Esophagus (tissue), 2 donors: ENCODE data around the gene LRRTM4. TPM values are rescaled to one million over a fixed set of nuclear protein-coding genes. Genes with fewer than 3 reads are reported as not detected.
"Not testable (repeated sequence)": the region's sequence is repeated elsewhere in the genome, so short reads cannot be mapped to it uniquely, and the experiment has no call there.

Source experiments
- H3K27ac ChIP-seq, 2 donors: one replicate each; pipeline ENCODE4 v1.5.1; 2013; ENCODE audit warnings: low read depth in 2 of 2, mild to moderate bottlenecking in 2 of 2, inconsistent platforms in 1 of 2, low read length in 1 of 2, moderate library complexity in 1 of 2
- H3K27me3 ChIP-seq, 2 donors: one replicate each; pipeline ENCODE4 v1.6.1; 2013; ENCODE audit warnings: low read length in 2 of 2, control low read depth in 1 of 2, mild to moderate bottlenecking in 1 of 2; ENCODE audit not compliant: insufficient read depth in 2 of 2, control insufficient read depth in 1 of 2
- H3K36me3 ChIP-seq, 2 donors: one replicate each; pipeline ENCODE4 v1.6.1; 2013; ENCODE audit warnings: low read length in 1 of 2; ENCODE audit not compliant: control insufficient read depth in 2 of 2, insufficient read depth in 2 of 2
- H3K4me1 ChIP-seq, 2 donors: one replicate each; pipeline ENCODE4 v1.6.1; 2013; ENCODE audit warnings: low read length in 1 of 2; ENCODE audit not compliant: control insufficient read depth in 2 of 2, insufficient read depth in 2 of 2
- H3K4me3 ChIP-seq, 2 donors: one replicate each; pipeline ENCODE4 v1.5.1; 2013; ENCODE audit warnings: low read length in 2 of 2, mild to moderate bottlenecking in 2 of 2, low read depth in 1 of 2, moderate library complexity in 1 of 2
- H3K9me3 ChIP-seq, 2 donors: one replicate each; pipeline ENCODE4 v1.6.1; 2013; ENCODE audit warnings: mild to moderate bottlenecking in 2 of 2, low read depth in 1 of 2, low read length in 1 of 2, moderate library complexity in 1 of 2; ENCODE audit not compliant: control insufficient read depth in 2 of 2, insufficient read depth in 1 of 2
- WGBS, 2 donors: extraction: QIAGEN DNeasy Blood & Tissue Kit; methylation state at CpG; one replicate each; pipeline ENCODE4 v1.1.7; 2013; 5-methylcytosine and 5-hydroxymethylcytosine counted together
- polyA plus RNA-seq, 2 donors: library from polyadenylated mRNA; stranded (reverse); fragments of 200-250 nt; gene quantifications; one replicate each; pipeline ENCODE4 v1.2.3, GENCODE V29; 2013
- donor health status: healthy with polysubstance abuse.
- donor health status: Bipolar disorder and iron deficiency.

The LRRTM4 gene
- polyA plus RNA-seq, 2 donors: not detected

DNA sequence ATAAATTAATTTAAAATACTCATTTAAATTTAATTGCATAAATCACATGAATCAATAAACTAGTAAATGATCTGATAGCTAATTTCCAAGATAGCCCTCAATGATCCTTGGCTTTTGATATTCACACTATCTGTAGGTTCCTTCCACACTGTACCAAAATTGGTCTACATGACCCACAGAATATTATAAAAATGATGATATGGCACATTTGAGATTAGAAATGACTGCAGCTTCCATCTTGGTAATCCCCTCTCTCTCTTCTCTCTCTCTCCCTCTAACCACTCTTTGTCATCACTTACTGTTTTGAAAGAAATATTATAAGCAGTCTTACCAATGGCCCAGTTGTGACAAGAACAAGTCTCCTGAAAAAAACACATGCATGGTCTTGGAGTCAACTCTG is 394.8 kb downstream of the LRRTM4 start:
- H3K27ac ChIP-seq: no peak overlapping the region
- H3K27me3 ChIP-seq: no peaks in the 10 kb centered on the region
- H3K4me3 ChIP-seq: no peak overlapping the region
- H3K4me1 ChIP-seq: no peaks in the 10 kb centered on the region
- no peaks in the 10 kb centered on the region for H3K36me3 ChIP-seq
- H3K9me3 ChIP-seq: no peaks in the 10 kb centered on the region

DNA sequence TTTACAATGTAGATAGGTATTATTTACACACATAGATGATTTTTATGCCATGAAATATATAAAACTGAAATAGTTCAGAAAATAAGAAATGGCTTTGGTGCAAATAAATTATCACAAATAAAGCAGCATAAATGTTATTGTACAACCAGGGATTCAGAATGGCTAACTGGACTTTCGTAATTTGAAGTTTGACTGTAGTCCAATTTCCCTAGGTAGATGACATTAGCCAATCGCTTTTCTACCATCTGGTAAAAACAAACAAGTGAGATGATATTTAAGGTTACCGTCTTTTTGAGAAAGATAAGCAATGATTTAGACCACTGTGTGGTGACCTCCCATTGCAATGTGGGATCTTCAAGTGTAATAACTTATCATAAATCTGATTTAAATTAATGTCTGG is 400.7 kb downstream of the LRRTM4 start:
- Histone ChIP-seq H3K27me3 (no peaks in the 10 kb centered on the region), H3K4me1 (no peaks in the 10 kb centered on the region), H3K4me3 (no peak overlapping the region), H3K27ac (no peak overlapping the region), H3K9me3 (no peaks in the 10 kb centered on the region), H3K36me3 (no peaks in the 10 kb centered on the region)
- 79% methylated on average over 3 of the region's 3 CpGs for WGBS, 2 donors

DNA sequence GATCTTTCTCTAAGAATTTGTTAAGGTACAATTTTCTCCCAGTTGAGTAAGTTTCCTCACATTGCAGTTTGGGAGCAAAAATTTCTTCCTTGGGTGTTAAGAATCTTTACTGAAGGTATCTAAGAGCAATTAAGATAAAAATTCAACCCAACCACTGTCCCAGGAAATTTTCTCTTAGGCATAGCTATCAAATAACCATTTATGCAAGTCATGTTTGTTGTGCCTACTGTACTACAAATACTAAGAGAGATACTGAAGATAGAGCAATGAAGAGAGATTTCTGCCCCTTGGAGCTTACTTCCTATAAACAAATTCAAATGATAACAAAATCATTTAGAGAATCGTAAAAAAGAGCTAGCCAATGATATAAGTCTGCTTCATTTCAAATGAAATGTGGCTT is 402.8 kb downstream of the LRRTM4 start:
- H3K27me3 ChIP-seq: no peaks in the 10 kb centered on the region
- WGBS, 2 donors: 89 to 91% methylated on average over 1 of the region's 1 CpG

DNA sequence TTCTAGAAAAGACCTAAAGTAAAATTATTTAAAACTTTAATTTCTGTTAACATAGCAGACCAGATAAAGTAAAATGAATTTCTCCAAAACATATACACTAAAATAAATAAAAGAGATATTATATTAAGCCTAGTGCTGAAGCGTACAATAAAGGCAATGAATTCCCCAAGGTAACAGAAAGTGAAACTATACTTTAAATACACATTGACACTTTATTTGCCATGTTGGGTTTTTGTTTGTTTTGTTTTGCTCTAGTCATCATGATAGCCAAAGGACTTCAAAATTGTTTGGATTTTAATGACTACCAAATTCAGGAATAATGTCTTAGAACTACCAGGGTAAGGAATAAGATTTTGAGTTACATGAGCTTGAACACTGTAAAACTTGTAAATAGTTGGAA is 413.3 kb downstream of the LRRTM4 start:
- no peaks in the 10 kb centered on the region for H3K9me3 ChIP-seq
- H3K36me3 ChIP-seq: no peaks in the 10 kb centered on the region
- no peaks in the 10 kb centered on the region for H3K4me1 ChIP-seq
- no peak overlapping the region for H3K27ac ChIP-seq
- H3K27me3 ChIP-seq: no peaks in the 10 kb centered on the region
- no peak overlapping the region for H3K4me3 ChIP-seq
- 75 to 79% methylated on average over 1 of the region's 1 CpG for WGBS, 2 donors

More for the DNA sequence above, 402.8 kb downstream of the LRRTM4 start:
- Histone ChIP-seq H3K9me3 (no peaks in the 10 kb centered on the region), H3K4me1 (no peaks in the 10 kb centered on the region), H3K4me3 (no peak overlapping the region), H3K36me3 (no peaks in the 10 kb centered on the region), H3K27ac (no peak overlapping the region)

DNA sequence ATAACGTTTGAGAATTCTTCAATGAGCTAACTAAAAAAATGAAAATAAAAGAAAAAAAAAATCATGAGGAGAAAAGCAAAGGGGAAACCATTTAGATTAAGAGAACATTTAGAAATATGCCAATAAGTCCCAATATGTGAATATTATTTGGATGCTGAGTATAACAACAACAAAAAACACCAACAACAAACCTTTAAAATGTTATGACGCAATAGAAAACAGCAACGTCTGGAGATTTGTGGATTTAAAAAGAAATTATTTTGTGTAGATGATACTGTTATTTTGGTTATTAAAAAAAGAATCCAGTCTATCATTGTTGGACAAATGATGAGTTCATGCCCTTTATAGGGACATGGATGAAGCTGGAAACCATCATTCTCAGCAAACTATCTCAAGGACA is 417.2 kb downstream of the LRRTM4 start:
- Histone ChIP-seq H3K27ac (no peak overlapping the region), H3K4me1 (no peaks in the 10 kb centered on the region), H3K9me3 (no peaks in the 10 kb centered on the region), H3K27me3 (no peaks in the 10 kb centered on the region), H3K36me3 (no peaks in the 10 kb centered on the region), H3K4me3 (no peak overlapping the region)
- WGBS, 2 donors: 71 to 83% methylated on average over 3 of the region's 3 CpGs

DNA sequence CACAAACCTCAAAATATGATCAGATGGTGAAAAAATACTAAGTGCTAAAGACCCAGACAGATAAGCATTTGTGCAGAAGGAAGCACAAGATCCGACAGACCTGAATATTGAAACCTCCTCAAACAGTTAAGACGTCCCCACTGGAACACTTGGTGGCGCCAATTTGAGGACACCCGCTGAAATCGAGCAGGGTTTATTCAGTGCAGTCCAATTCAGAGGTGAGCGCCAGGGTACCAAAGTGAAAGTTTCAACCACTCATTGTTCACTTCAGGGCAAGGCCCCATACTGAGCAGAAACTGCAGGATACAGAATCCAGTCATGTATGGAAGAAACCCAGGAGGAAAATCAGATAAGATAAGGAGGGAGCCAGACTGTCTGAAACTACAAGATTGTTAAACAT is 417.6 kb downstream of the LRRTM4 start:
- Histone ChIP-seq H3K4me3 (no peak overlapping the region), H3K27me3 (no peaks in the 10 kb centered on the region), H3K27ac (no peak overlapping the region), H3K36me3 (no peaks in the 10 kb centered on the region), H3K4me1 (no peaks in the 10 kb centered on the region), H3K9me3 (no peaks in the 10 kb centered on the region)
- 72 to 80% methylated on average over 6 of the region's 6 CpGs for WGBS, 2 donors

DNA sequence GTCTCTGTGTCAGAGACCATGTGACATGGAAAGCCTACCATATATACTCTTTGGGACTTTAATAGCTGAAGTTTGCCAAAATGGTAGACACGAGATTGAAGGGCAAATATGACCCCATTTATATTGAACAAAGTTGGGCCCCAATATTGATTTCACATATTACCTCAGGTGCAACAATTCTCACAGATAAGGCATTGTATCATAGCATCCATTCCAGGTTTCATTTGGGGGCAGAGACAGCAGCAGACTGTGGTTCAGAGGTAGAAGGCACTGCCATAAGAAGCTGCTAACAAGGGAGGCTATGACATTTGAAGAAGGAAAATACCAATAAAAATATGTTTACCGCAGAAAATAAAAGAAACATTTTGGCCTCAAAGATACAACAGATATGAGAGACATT is 419.2 kb downstream of the LRRTM4 start:
- Histone ChIP-seq H3K27ac (no peak overlapping the region), H3K9me3 (no peaks in the 10 kb centered on the region), H3K4me1 (no peaks in the 10 kb centered on the region), H3K4me3 (no peak overlapping the region), H3K36me3 (no peaks in the 10 kb centered on the region), H3K27me3 (no peaks in the 10 kb centered on the region)
- WGBS, 2 donors: 68 to 76% methylated on average over 2 of the region's 2 CpGs

DNA sequence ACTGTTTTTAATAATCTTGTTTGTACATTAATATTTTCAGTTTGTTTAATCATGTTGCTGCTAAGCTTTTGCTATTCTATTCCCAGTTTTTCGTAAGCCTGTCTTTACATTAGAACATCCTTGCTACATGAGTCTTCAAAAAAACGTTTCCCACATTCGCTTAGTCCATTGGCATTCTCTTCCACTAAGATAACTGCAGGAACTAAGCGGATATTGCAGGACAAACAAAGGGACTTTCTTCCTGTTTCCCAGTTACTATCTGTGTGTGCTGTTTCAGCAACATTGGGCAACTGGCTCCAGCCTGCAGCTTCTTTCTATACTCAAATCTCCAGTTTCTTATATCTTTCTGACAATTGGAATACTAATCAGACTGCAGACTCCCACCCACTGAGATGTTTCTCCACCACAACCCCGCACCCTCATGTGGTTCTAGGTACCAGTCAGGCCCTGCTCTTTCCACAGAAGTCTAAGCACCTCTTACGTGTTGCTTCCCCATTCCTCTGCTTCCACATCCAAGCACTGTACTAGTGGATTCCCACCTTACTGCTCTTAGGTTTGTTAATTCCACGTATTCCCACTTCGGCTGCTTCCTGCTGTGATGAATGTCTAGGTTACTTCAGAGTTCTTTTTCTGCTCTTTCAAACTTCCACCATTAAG is 420.3 kb downstream of the LRRTM4 start:
- no peaks in the 10 kb centered on the region for H3K4me1 ChIP-seq
- no peak overlapping the region for H3K27ac ChIP-seq
- H3K9me3 ChIP-seq: no peaks in the 10 kb centered on the region
- WGBS, 2 donors: 78 to 82% methylated on average over 8 of the region's 8 CpGs
- no peaks in the 10 kb centered on the region for H3K27me3 ChIP-seq
- H3K4me3 ChIP-seq: no peak overlapping the region
- no peaks in the 10 kb centered on the region for H3K36me3 ChIP-seq

DNA sequence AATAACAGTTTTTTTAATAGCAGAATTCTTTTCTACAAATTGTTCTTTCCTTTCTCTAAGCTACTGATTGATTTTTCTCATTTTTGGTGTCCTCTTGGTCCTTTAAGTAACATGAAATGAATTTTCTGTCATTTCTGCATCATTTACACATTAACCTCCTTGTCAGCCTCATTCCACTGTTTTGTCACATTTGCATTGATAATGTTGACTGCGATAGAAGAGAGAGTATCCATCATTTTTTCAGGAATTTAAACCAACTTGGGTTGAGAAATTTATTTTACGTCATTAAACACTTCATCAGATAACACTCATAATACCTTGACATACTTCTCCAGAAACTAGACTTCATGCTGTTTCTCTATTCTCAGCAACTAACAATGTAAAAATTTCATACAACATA is 422.2 kb downstream of the LRRTM4 start:
- Histone ChIP-seq H3K36me3 (no peaks in the 10 kb centered on the region), H3K9me3 (no peaks in the 10 kb centered on the region), H3K4me3 (no peak overlapping the region), H3K27ac (no peak overlapping the region), H3K27me3 (no peaks in the 10 kb centered on the region), H3K4me1 (no peaks in the 10 kb centered on the region)
- WGBS, 2 donors: 84 to 92% methylated on average over 2 of the region's 2 CpGs

DNA sequence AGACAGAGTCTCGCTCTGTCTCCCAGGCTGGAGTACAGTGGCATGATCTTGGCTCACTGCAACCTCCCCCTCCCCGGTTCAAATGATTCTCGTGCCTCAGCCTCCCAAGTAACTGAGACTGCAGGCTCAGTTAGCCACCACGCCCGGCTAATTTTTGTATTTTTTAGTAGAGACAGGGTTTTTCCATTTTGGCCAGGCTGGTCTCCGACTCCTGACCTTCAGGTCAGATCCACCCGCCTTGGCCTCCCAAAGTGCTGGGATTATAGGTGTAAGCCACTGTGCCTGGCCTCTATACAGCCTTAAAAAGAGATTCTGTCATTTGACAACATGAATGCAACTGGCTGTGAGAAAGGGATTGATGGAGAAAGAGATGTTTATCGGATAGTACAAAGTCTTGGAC is 426.7 kb downstream of the LRRTM4 start:
- WGBS, 2 donors: 76 to 88% methylated on average over 8 of the region's 8 CpGs
- not testable (repeated sequence) for H3K9me3 ChIP-seq

More for the DNA sequence above, 426.7 kb downstream of the LRRTM4 start:
- H3K4me1 ChIP-seq, H3K36me3 ChIP-seq, H3K4me3 ChIP-seq, H3K27ac ChIP-seq, H3K27me3 ChIP-seq: not testable (repeated sequence)
